ENCODE measurements around the gene NF2. TPM values are rescaled to one million over a fixed set of nuclear protein-coding genes. Genes with fewer than 3 reads are reported as not detected.

Gene NF2
- total RNA-seq, 6 experiments from 2014 or later, result 9.6 to 24.8 (median 14.0) TPM

- Histone ChIP-seq H3K4me3 (no peak overlapping the region), H3K9me3 (no peaks in the 10 kb centered on the region), H3K27me3 (no peaks in the 10 kb centered on the region), H3K27ac (no peak overlapping the region), H3K4me1 (no peaks in the 10 kb centered on the region), H3K36me3 (peaks cover 0 to 7% (median 0%) of the 10 kb centered on the region in 4 donors)
- no peak for TF ChIP-seq POLR2A (IDR thresholded peaks at IDR 0.05)
- no peak for TF ChIP-seq CTCF (IDR thresholded peaks at IDR 0.05)
- DNase-seq, result no peak
- WGBS (ENCODE audit: insufficient coverage, low coverage, low lambda C conversion rate, missing lambda C conversion rate), result 85% methylated on average over 5 of the region's 13 CpGs
- ATAC-seq, result no peak
- intact Hi-C loops (cut with DNase I), result loop anchor here in 1 of 2 donors (10.0 kb wide), 1 partner anchor 403 kb away; no protein-coding TSS in a partner anchor
Observed at GRCh38 chr22:29691636-29692326, 88.3 kb downstream of the NF2 start.

GRCh38 chr22:29692327-29692640 lies 88.9 kb downstream of the NF2 start:
- TF ChIP-seq CTCF (IDR thresholded peaks at IDR 0.05), result no peak
- TF ChIP-seq POLR2A (IDR thresholded peaks at IDR 0.05), result no peak
- no peak for ATAC-seq
- Histone ChIP-seq H3K27me3 (no peaks in the 10 kb centered on the region), H3K4me1 (no peaks in the 10 kb centered on the region), H3K4me3 (no peak overlapping the region), H3K27ac (no peak overlapping the region), H3K36me3 (peaks cover 0 to 7% (median 0%) of the 10 kb centered on the region in 4 donors), H3K9me3 (no peaks in the 10 kb centered on the region)
- no peak for DNase-seq
- intact Hi-C loops (cut with DNase I), result loop anchor here in 1 of 2 donors (10.0 kb wide), 1 partner anchor 403 kb away; no protein-coding TSS in a partner anchor
- no CpG with 5 or more reads among the region's 4 CpGs for WGBS (ENCODE audit: insufficient coverage, low coverage, low lambda C conversion rate, missing lambda C conversion rate)

GRCh38 chr22:29693161-29693560 lies 89.7 kb downstream of the NF2 start:
- Histone ChIP-seq H3K36me3 (peaks cover 0 to 7% (median 0%) of the 10 kb centered on the region in 4 donors), H3K27me3 (no peaks in the 10 kb centered on the region), H3K9me3 (no peaks in the 10 kb centered on the region), H3K4me3 (no peak overlapping the region), H3K4me1 (no peaks in the 10 kb centered on the region), H3K27ac (no peak overlapping the region)
- DNase-seq (no peak), ATAC-seq (no peak)
- TF ChIP-seq CTCF (IDR thresholded peaks at IDR 0.05) (no peak), POLR2A (IDR thresholded peaks at IDR 0.05) (no peak)
- 69% methylated on average over 5 of the region's 8 CpGs for WGBS (ENCODE audit: insufficient coverage, low coverage, low lambda C conversion rate, missing lambda C conversion rate)
- intact Hi-C loops (cut with DNase I), result loop anchor here in 1 of 2 donors (10.0 kb wide), 1 partner anchor 402 kb away; no protein-coding TSS in a partner anchor

GRCh38 chr22:29693671-29694070 lies 90.2 kb downstream of the NF2 start:
- Histone ChIP-seq H3K27ac (no peak overlapping the region), H3K9me3 (no peaks in the 10 kb centered on the region), H3K27me3 (no peaks in the 10 kb centered on the region), H3K4me3 (no peak overlapping the region), H3K4me1 (no peaks in the 10 kb centered on the region), H3K36me3 (peaks cover 0 to 7% (median 0%) of the 10 kb centered on the region in 4 donors)
- no peak for ATAC-seq
- DNase-seq, result no peak
- no peak for TF ChIP-seq CTCF (IDR thresholded peaks at IDR 0.05)
- TF ChIP-seq POLR2A (IDR thresholded peaks at IDR 0.05), result no peak
- WGBS (ENCODE audit: insufficient coverage, low coverage, low lambda C conversion rate, missing lambda C conversion rate), result 74% methylated on average over 6 of the region's 9 CpGs
- intact Hi-C loops (cut with DNase I), result loop anchor here in 1 of 2 donors (10.0 kb wide), 1 partner anchor 401 kb away; no protein-coding TSS in a partner anchor

Measured in right lobe of liver (tissue), 6 donors.